ENCODE measurements around the gene GANAB. TPM values are rescaled to one million over a fixed set of nuclear protein-coding genes. Genes with fewer than 3 reads are reported as not detected.

The GANAB gene
- total RNA-seq, 4 donors from 2014 or later: 41.3 to 65.1 (median 59.5) TPM

DNA sequence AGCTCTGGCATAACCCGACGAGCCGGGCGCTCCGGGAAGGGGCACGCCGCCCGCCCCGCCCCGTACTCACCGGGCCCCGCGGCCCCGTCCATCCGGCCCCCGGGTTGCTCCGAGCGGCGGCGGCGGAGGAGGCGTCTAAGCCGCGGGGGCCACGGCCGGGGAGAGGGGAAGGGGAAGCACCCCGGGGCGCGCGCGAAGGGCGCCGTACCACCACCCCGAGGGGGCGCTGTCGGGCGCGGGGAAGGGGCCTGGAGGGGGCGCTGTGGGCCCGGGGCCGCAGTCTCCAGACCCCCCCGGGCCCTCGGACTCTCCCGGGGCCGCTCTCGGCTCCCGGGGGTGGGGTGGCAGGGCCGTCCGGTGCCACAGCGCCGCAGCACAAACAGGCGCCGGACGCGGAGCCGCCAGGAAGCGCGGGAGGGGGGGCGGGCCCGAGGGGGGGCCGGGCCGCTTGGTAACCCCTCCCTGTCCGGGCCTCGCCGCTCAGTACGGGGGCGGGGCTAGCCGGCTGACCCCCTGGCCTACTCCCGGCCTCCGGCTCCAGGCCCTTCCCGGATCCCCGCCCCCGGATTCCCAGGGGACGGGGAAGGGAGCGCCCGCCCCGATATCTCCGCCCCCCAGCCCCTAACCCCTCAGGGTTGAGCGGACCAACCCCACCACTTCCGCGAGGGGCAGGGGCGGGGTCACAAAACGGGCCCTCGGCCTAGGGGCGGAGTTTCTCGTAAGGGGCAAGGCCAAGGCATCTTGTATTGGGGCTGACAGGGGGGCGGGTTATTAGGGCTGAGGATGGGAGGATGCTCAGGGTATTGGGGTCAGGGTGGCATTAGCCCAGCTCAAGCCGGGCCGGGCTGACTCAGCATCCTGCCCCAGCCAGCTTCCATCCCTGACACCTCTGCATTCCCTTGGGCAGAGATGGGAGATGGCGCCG is 33.8 kb downstream of the GANAB start, which contains the start of the genes EML3 and ROM1:
Gene EML3 (minus strand): TSS at position 410 of the 925 bp plus-strand sequence. CDS start 318 bp downstream, at position 92.
Gene ROM1 (plus strand): TSS at position 892 of the 925 bp plus-strand sequence. CDS start 25 bp downstream, at position 917.
- TF ChIP-seq POLR2A (IDR thresholded peaks at IDR 0.05): no peak
- TF ChIP-seq, protein P1, sequence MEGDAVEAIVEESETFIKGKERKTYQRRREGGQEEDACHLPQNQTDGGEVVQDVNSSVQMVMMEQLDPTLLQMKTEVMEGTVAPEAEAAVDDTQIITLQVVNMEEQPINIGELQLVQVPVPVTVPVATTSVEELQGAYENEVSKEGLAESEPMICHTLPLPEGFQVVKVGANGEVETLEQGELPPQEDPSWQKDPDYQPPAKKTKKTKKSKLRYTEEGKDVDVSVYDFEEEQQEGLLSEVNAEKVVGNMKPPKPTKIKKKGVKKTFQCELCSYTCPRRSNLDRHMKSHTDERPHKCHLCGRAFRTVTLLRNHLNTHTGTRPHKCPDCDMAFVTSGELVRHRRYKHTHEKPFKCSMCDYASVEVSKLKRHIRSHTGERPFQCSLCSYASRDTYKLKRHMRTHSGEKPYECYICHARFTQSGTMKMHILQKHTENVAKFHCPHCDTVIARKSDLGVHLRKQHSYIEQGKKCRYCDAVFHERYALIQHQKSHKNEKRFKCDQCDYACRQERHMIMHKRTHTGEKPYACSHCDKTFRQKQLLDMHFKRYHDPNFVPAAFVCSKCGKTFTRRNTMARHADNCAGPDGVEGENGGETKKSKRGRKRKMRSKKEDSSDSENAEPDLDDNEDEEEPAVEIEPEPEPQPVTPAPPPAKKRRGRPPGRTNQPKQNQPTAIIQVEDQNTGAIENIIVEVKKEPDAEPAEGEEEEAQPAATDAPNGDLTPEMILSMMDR (IDR thresholded peaks at IDR 0.05 in 4 of 5, conservative IDR thresholded peaks at IDR 0.05 in 1 of 5): peak in 4 of 5 experiments; percentile 91 to 99 (median 94)
- H3K27me3 ChIP-seq: no peaks in the 10 kb centered on the region
- H3K4me3 ChIP-seq: peak within 1 kb of the TSS; percentile 71 to 93 (median 86)
- H3K36me3 ChIP-seq: peaks cover 0 to 11% of the 10 kb centered on the region in 2 donors
- in situ Hi-C loops (cut with MboI; ENCODE audit: low sequenced_read_pairs in 4 of 4) (loop anchor here in 1 of 4 donors (25.0 kb wide), 1 partner anchor 100 kb away; the partner anchor contains the start of genes BSCL2 and GNG3), intact Hi-C loops (cut with DNase I; ENCODE audit: low total_unique reads) (loop anchor here (1.0 to 5.0 kb wide), 3 partner anchors 10 to 80 kb away; no protein-coding TSS in a partner anchor)
- peak within 1 kb of the TSS; percentile 90 to 95 (median 92) for H3K27ac ChIP-seq
- DNase-seq (peak; percentile 80 to 82), ATAC-seq (peak; percentile 82 to 83)
- H3K9me3 ChIP-seq: no peaks in the 10 kb centered on the region
- peaks cover 16 to 21% of the 10 kb centered on the region in 2 donors for H3K4me1 ChIP-seq

DNA sequence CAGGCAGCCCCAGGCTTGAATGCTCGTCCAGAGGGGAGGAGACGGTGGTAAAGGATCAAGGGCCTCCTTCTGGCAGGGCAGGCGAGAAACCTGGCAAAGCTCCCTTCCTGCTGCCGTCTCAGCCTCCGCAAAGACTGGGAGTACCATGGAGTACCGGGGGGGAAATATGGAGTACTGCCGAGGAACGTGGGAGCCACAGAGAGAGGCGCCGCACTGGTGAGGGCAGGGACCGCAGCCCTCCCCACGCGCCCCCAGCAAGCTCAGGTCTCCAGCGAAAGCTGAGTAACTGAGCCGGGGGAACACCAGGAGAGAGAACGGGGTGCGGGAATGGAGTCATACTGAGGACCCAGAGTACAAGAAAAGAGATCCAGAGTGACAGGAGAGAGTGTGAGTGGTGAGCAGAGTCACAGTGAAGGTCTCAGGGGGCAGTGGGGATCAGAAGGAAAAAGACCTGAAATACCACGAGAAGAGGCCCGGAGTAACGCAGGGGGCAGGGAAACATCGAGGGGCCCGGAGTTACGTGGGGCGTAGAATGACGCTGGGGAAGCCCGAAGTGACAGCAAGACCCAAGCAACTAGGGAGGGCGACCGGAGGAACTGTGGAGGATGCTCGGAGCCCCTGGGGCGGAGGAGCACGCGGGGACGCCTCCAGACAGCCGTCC is 34.6 kb downstream of the GANAB start:
- DNase-seq (peak in 1 of 2 donors; percentile 45), ATAC-seq (peak; percentile 1 to 5)
- Histone ChIP-seq H3K27me3 (no peaks in the 10 kb centered on the region), H3K27ac (peak overlapping the region; percentile 90 to 95 (median 92)), H3K9me3 (no peaks in the 10 kb centered on the region), H3K4me3 (peak overlapping the region; percentile 71 to 93 (median 86)), H3K36me3 (peaks cover 0 to 6% of the 10 kb centered on the region in 2 donors), H3K4me1 (peaks cover 16 to 21% of the 10 kb centered on the region in 2 donors)
- TF ChIP-seq, protein P1 (IDR thresholded peaks at IDR 0.05 in 4 of 5, conservative IDR thresholded peaks at IDR 0.05 in 1 of 5): no peak
- no peak for TF ChIP-seq POLR2A (IDR thresholded peaks at IDR 0.05)
- intact Hi-C loops (cut with DNase I; ENCODE audit: low total_unique reads) (loop anchor here (1.0 to 5.0 kb wide), 3 partner anchors 10 to 80 kb away; no protein-coding TSS in a partner anchor), in situ Hi-C loops (cut with MboI; ENCODE audit: low sequenced_read_pairs in 4 of 4) (loop anchor here in 1 of 4 donors (25.0 kb wide), 1 partner anchor 100 kb away; the partner anchor contains the start of genes BSCL2 and GNG3)

DNA sequence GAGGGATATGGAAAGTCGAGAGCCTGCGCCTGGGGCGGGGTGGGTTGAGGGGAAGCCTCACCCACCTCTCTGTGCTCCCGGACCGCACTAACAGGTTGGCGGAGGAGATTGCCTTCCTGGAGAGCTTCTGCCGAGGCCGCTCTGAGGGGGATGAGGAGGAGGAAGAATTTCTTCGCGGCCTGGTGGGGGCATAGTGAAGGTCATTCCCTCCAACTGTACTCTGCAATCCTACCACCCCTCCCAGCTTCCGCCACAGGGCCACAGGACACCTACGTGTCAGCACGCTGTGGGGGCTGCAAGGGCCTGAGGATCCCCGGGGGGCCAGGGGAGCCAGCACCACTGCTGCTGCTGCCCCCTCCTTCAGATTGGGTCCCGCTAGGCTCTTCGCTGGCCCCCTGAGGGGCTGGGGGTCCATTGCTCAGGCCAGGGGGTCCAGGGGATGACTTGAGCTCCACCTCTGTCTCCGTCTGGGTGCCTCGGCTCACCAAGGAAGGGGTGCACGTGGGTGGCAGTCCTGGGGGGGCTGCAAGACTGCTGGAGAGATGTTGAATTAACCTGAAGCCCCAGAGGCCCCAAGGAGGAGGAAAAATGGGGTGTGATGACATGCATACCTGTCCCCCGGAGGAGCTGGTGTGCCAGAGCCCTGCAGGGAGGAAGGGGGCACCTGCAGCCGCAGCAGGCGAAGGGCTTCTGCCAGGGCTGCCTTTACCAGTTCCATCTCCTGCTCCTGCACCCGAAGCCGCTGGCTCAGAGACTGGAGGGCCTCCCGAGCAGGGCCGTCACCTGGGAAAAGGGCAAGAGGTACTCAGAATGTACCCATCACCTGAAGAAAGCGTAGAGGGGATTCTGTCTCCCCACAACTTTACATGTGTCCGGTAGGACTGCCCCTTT is 35.4 kb downstream of the GANAB start:
- DNase-seq (no peak), ATAC-seq (no peak)
- Histone ChIP-seq H3K9me3 (no peaks in the 10 kb centered on the region), H3K36me3 (no peaks in the 10 kb centered on the region), H3K27ac (peak overlapping the region; percentile 90 to 95 (median 92)), H3K4me1 (peaks cover 16 to 21% of the 10 kb centered on the region in 2 donors), H3K4me3 (peak overlapping the region; percentile 71 to 93 (median 86)), H3K27me3 (no peaks in the 10 kb centered on the region)
- intact Hi-C loops (cut with DNase I; ENCODE audit: low total_unique reads): loop anchor here (5.0 kb wide), 1 partner anchor 81 kb away; no protein-coding TSS in a partner anchor
- TF ChIP-seq, protein P1 (IDR thresholded peaks at IDR 0.05 in 4 of 5, conservative IDR thresholded peaks at IDR 0.05 in 1 of 5): no peak
- no peak for TF ChIP-seq POLR2A (IDR thresholded peaks at IDR 0.05)
- in situ Hi-C loops (cut with MboI; ENCODE audit: low sequenced_read_pairs in 4 of 4): loop anchor here in 1 of 4 donors (25.0 kb wide), 1 partner anchor 101 kb away; the partner anchor contains the start of genes BSCL2 and GNG3
